Left lung (tissue), 10 donors: ENCODE results near the gene TOPAZ1. TPM values are rescaled to one million over a fixed set of nuclear protein-coding genes. Genes with fewer than 3 reads are reported as not detected.

Experiments used
- ATAC-seq: fragments of 200-7000 bp; cut with Tn5 transposase; one replicate; pipeline ENCODE4 v1.9.1; 2020; ENCODE audit warnings: moderate library complexity
- DNase-seq, 4 donors: peaks; one replicate each; pipeline ENCODE4 v3.0.0-alpha.2; 2013 to 2020
- H3K27ac ChIP-seq, 2 donors: fragments of 200-600 bp; sonication (generic) in 1 of 2; one replicate each; pipeline versions ENCODE4 v1.5.0 to v1.8.0; 2020 to 2021
- H3K27me3 ChIP-seq, 2 donors: fragments of 200-600 bp; sonication (generic) in 1 of 2; one replicate each; pipeline versions ENCODE4 v1.5.0 to v1.8.0; 2020 to 2021
- H3K36me3 ChIP-seq, 2 donors: fragments of 200-600 bp; sonication (generic) in 1 of 2; one replicate each; pipeline versions ENCODE4 v1.5.0 to v1.8.0; 2020 to 2021
- H3K4me1 ChIP-seq, 2 donors: fragments of 200-600 bp; one replicate each; pipeline ENCODE4 v1.8.0; 2021
- H3K4me3 ChIP-seq, 2 donors: fragments of 200-600 bp; sonication (generic) in 1 of 2; one replicate each; pipeline versions ENCODE4 v1.5.0 to v1.8.0; 2020 to 2021; ENCODE audit warnings: mild to moderate bottlenecking in 1 of 2
- H3K9me3 ChIP-seq, 2 donors: fragments of 200-600 bp; sonication (generic) in 1 of 2; one replicate each; pipeline versions ENCODE4 v1.5.0 to v1.8.0; 2020 to 2021
- intact Hi-C, 2 donors: fragments of 100-400 bp; cut with DNase I; formaldehyde crosslinking; loops; one replicate each; pipeline versions ENCODE4 v1.11.2 to v1.14.2; 2022
- polyA plus RNA-seq, 6 donors: library from polyadenylated mRNA; unstranded; fragments of 120-200 nt; gene quantifications; one replicate each; pipeline ENCODE4 v1.2.1, GENCODE V29; 2013; ENCODE audit not compliant: insufficient read length in 6 of 6
- total RNA-seq, 2 donors: library from RNA; stranded (reverse); fragmentation: NEBNext Ultra II Directional; extraction: Animal tissue kit (Norgen Biotek cat#: 25700); gene quantifications; one replicate each; pipeline ENCODE4 v1.2.1, GENCODE V29; 2021
- TF ChIP-seq, protein P1 (sequence below), 2 donors: fragments of 200-600 bp; sonication (generic) in 1 of 2; IDR thresholded peaks; one replicate each; pipeline versions ENCODE4 v1.5.0 to v1.8.0; 2021; ENCODE audit warnings: antibody characterized with exemption in 2 of 2
- donor health status: DM: no; HTN: yes; CAD: no.
- donor health status: DM: no; HTN: no; CAD: no.

The TOPAZ1 gene
- total and polyA plus RNA-seq, 8 donors = not detected

DNA sequence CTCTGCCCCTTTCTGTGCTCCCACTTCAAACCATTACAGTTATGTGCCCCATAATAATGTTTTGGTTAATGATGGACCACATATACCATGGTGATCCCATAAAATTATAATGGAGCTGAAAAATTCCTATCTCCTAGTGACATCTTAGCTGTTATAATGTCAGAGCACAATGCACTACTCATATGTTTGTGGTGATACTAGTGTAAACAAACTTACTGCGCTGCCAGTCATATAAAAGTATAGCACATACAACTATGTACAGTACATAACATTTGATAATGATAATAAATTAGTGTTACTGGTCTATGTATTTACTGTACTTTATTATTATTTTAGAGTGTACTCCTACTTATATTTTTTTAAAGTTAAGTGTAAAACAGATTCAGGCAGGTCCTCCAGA is 51.3 kb downstream of the TOPAZ1 start:
- intact Hi-C loops = no loop called here
- TF ChIP-seq, protein P1, sequence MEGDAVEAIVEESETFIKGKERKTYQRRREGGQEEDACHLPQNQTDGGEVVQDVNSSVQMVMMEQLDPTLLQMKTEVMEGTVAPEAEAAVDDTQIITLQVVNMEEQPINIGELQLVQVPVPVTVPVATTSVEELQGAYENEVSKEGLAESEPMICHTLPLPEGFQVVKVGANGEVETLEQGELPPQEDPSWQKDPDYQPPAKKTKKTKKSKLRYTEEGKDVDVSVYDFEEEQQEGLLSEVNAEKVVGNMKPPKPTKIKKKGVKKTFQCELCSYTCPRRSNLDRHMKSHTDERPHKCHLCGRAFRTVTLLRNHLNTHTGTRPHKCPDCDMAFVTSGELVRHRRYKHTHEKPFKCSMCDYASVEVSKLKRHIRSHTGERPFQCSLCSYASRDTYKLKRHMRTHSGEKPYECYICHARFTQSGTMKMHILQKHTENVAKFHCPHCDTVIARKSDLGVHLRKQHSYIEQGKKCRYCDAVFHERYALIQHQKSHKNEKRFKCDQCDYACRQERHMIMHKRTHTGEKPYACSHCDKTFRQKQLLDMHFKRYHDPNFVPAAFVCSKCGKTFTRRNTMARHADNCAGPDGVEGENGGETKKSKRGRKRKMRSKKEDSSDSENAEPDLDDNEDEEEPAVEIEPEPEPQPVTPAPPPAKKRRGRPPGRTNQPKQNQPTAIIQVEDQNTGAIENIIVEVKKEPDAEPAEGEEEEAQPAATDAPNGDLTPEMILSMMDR (IDR thresholded peaks at IDR 0.05) = no peak
- Histone ChIP-seq H3K4me1 (no peaks in the 10 kb centered on the region), H3K9me3 (no peaks in the 10 kb centered on the region), H3K27me3 (no peaks in the 10 kb centered on the region), H3K36me3 (no peaks in the 10 kb centered on the region), H3K27ac (no peak overlapping the region), H3K4me3 (no peak overlapping the region)
- DNase-seq (no peak), ATAC-seq (no peak)

DNA sequence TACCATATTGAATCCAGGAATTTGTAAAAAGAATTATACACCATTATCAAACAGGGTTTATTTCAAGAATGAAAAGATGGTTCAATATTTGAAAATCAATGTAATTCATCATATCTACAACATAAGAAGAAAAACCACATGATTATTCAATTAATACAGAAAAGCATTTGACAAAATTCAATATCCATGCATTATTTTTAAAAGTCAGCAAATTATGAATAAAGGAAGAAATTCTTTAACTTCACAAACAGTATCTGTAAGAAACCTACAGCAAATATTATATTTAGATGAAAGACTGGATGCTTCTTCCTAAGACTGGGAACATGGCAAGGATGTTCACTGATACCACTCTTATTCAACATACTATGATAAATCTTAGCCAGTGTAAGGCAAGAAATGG is 55.6 kb downstream of the TOPAZ1 start:
- TF ChIP-seq, protein P1 (IDR thresholded peaks at IDR 0.05) = no peak
- Histone ChIP-seq H3K4me3 (no peak overlapping the region), H3K36me3 (no peaks in the 10 kb centered on the region), H3K9me3 (no peaks in the 10 kb centered on the region), H3K27me3 (no peaks in the 10 kb centered on the region), H3K27ac (no peak overlapping the region), H3K4me1 (no peaks in the 10 kb centered on the region)
- DNase-seq = no peak
- ATAC-seq = no peak
- intact Hi-C loops = no loop called here

DNA sequence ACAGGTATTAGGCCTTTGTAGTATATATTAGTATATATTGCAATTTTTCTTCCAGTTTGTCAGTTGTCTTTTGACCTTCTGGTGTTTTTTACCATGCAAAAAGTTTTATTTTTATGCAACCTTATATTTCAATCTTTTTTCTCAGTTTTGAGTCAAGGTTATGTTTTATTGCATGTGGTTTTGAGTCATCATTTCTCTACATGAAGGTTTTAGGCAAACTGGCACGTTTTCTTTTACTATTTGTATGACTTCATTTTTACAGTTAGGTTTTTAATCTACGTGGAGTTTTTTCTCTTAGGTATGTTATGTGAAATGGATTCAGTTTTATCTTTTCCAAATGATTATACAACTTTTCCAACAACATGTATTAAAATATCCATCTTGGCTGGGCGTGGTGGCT is 60.1 kb downstream of the TOPAZ1 start:
- Histone ChIP-seq H3K4me1 (no peaks in the 10 kb centered on the region), H3K9me3 (no peaks in the 10 kb centered on the region), H3K4me3 (no peak overlapping the region), H3K36me3 (no peaks in the 10 kb centered on the region), H3K27ac (no peak overlapping the region), H3K27me3 (peaks cover 0 to 3% of the 10 kb centered on the region in 2 donors)
- ATAC-seq = no peak
- intact Hi-C loops = no loop called here
- TF ChIP-seq, protein P1 (IDR thresholded peaks at IDR 0.05) = no peak
- DNase-seq = no peak

DNA sequence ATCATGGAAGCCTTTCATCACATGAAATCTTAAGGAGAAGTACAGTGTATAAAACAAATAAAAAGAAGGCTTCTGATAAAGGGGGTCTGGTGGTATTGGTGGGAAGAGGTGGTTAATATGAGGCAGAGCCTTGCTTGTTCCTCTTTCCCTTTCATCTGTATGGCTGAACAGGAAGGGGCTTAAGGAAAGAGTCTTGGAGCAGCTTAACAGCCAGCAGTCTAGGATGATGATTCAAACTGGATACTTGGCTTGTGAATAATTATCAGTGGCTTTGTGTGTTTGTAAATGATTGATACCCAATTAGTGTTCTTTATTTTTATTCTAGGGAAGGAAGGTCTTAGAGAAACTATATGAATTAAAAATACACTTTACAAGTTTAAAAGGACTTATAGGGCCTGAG is 67.8 kb downstream of the TOPAZ1 start:
- H3K4me3 ChIP-seq = no peak overlapping the region
- H3K4me1 ChIP-seq = no peaks in the 10 kb centered on the region
- intact Hi-C loops = no loop called here
- ATAC-seq (no peak), DNase-seq (no peak)
- TF ChIP-seq, protein P1 (IDR thresholded peaks at IDR 0.05) = no peak
- no peaks in the 10 kb centered on the region for H3K9me3 ChIP-seq
- no peaks in the 10 kb centered on the region for H3K36me3 ChIP-seq
- no peak overlapping the region for H3K27ac ChIP-seq
- H3K27me3 ChIP-seq = peaks cover 0 to 2% of the 10 kb centered on the region in 2 donors

DNA sequence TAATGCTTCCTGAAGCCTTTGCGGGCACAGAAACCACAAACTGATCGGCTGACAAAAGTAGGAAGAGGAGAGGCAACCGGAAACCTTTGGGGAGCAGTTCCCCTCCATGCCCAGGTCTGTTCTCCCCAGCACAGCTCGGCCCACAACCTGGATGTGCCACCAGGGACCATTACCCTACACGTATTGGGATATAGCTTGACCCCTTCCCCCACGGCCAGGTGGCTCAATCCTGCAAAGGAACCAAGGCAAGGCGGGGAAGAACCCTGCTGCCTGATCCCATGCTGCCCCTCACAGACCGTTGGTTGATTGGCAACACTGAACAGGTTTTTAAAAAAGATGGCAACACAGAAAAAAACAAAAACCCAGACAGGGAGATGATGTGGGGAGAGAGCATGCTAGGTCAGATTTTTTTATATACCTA is 77.2 kb downstream of the TOPAZ1 start:
- TF ChIP-seq, protein P1 (IDR thresholded peaks at IDR 0.05) = no peak
- ATAC-seq (no peak), DNase-seq (no peak)
- H3K4me1 ChIP-seq = no peaks in the 10 kb centered on the region
- H3K27me3 ChIP-seq = no peaks in the 10 kb centered on the region
- H3K27ac ChIP-seq = no peak overlapping the region
- no peak overlapping the region for H3K4me3 ChIP-seq
- intact Hi-C loops = no loop called here
- H3K36me3 ChIP-seq = no peaks in the 10 kb centered on the region
- H3K9me3 ChIP-seq = no peaks in the 10 kb centered on the region
